GM18858 (cell line): ENCODE measurements around the gene BCL2L1.
A peak's percentile ranks its signal among the peaks of the same experiment; 100 is the strongest.
"Not testable (repeated sequence)": the region's sequence is repeated elsewhere in the genome, so short reads cannot be mapped to it uniquely, and the experiment has no call there.

Experiments
- ATAC-seq: cut with Tn5 transposase; IDR thresholded peaks from one replicate; pipeline ENCODE4 v1.9.1; 2021; ENCODE audit not compliant: unreplicated experiment

Gene BCL2L1

GRCh38 chr20:31661625-31662371 is 60.9 kb downstream of the BCL2L1 start:
- ATAC-seq: peak; percentile 61

GRCh38 chr20:31654534-31654933 is 68.1 kb downstream of the BCL2L1 start:
- no peak for ATAC-seq

- no peak for ATAC-seq
These were observed 69.1 kb downstream of the BCL2L1 start for GRCh38 chr20:31653561-31653960.

- no peak for ATAC-seq
These were observed 69.7 kb downstream of the BCL2L1 start for GRCh38 chr20:31652917-31653396.

GRCh38 chr20:31648104-31648503 is 74.6 kb downstream of the BCL2L1 start:
- not testable (repeated sequence) for ATAC-seq

GRCh38 chr20:31644701-31645100 is 78.0 kb downstream of the BCL2L1 start:
- no peak for ATAC-seq

GRCh38 chr20:31643522-31643921 is 79.1 kb downstream of the BCL2L1 start:
- ATAC-seq: no peak

GRCh38 chr20:31642837-31643236 is 79.8 kb downstream of the BCL2L1 start:
- ATAC-seq: no peak

GRCh38 chr20:31641391-31641790 is 81.3 kb downstream of the BCL2L1 start:
- no peak for ATAC-seq

GRCh38 chr20:31640259-31640658 is 82.4 kb downstream of the BCL2L1 start:
- ATAC-seq: no peak

GRCh38 chr20:31638816-31639215 is 83.9 kb downstream of the BCL2L1 start:
- no peak for ATAC-seq

GRCh38 chr20:31638317-31638716 is 84.4 kb downstream of the BCL2L1 start:
- ATAC-seq: no peak

- ATAC-seq: no peak
These were observed 85.0 kb downstream of the BCL2L1 start, which contains the start of gene COX4I2 for GRCh38 chr20:31637660-31638059. COX4I2 (plus strand) TSS chr20:31637912; CDS start chr20:31639018, 1,106 bp downstream.

- no peak for ATAC-seq
These were observed 89.2 kb downstream of the BCL2L1 start for GRCh38 chr20:31633339-31633914.

GRCh38 chr20:31632548-31633338 is 89.9 kb downstream of the BCL2L1 start:
- no peak for ATAC-seq

GRCh38 chr20:31630187-31630790 is 92.4 kb downstream of the BCL2L1 start:
- ATAC-seq: no peak

GRCh38 chr20:31628057-31628456 is 94.6 kb downstream of the BCL2L1 start:
- ATAC-seq: not testable (repeated sequence)

GRCh38 chr20:31626534-31626933 is 96.1 kb downstream of the BCL2L1 start:
- ATAC-seq: not testable (repeated sequence)

GRCh38 chr20:31623123-31623505 is 99.6 kb downstream of the BCL2L1 start:
- ATAC-seq: not testable (repeated sequence)

- no peak for ATAC-seq
These were observed 102.4 kb downstream of the BCL2L1 start for GRCh38 chr20:31620246-31620645.

GRCh38 chr20:31617432-31618104 is 105.1 kb downstream of the BCL2L1 start:
- no peak for ATAC-seq
